Mammary epithelial cell (primary cell): Measurements from ENCODE around the gene SIK2.

Experiments
- CTCF ChIP-seq, 2 donors: IDR thresholded peaks in 1 of 2; conservative IDR thresholded peaks in 1 of 2; 2 replicates each; pipeline ENCODE4 v1.5.1; 2011 to 2012; ENCODE audit warnings: inconsistent platforms in 2 of 2, low read length in 2 of 2, mild to moderate bottlenecking in 2 of 2, control low read depth in 1 of 2, low read depth in 1 of 2; ENCODE audit not compliant: insufficient read depth in 1 of 2; ENCODE audit errors: extremely low read depth in 1 of 2
- EZH2 ChIP-seq: IDR thresholded peaks from 2 replicates; pipeline ENCODE4 v1.6.1; 2012; ENCODE audit warnings: low read length, inconsistent platforms, borderline replicate concordance

- TF ChIP-seq CTCF (conservative IDR thresholded peaks at IDR 0.05 in 1 of 2, IDR thresholded peaks at IDR 0.05 in 1 of 2; ENCODE audit: extremely low read depth in 1 of 2, insufficient read depth in 1 of 2, low read depth in 1 of 2, low read length in 2 of 2) (no peak), EZH2 (no peak)
These were observed 44.7 kb upstream of the SIK2 start for GRCh38 chr11:111557425-111558111.
